G401.6 (cell line): Measurements from ENCODE around the gene DUOX2.
"Not testable (repeated sequence)": the region's sequence is repeated elsewhere in the genome, so short reads cannot be mapped to it uniquely, and the experiment has no call there.

Experiments
- FAIRE-seq: peaks from 2 replicates; lab custom pipeline; 2012; peaks lifted over from hg19 to GRCh38; lab: Jason Lieb, UNC

DUOX2 gene

GRCh38 chr15:45118996-45119395 is 5.0 kb upstream of the DUOX2 start:
- FAIRE-seq: no peak

- peak; percentile 97 for FAIRE-seq
Observed at GRCh38 chr15:45118131-45118588, 4.2 kb upstream of the DUOX2 start.

- FAIRE-seq: no peak
Observed at GRCh38 chr15:45117308-45118130, 3.5 kb upstream of the DUOX2 start.

GRCh38 chr15:45116482-45117307 is 2.7 kb upstream of the DUOX2 start:
- FAIRE-seq: no peak

GRCh38 chr15:45116006-45116481 is 2.1 kb upstream of the DUOX2 start:
- FAIRE-seq: no peak

- no peak for FAIRE-seq
Observed at GRCh38 chr15:45115312-45115820, 1.4 kb upstream of the DUOX2 start.

GRCh38 chr15:45114751-45115085 is 746 bp upstream of the DUOX2 start:
- FAIRE-seq: no peak

- FAIRE-seq: no peak
Observed at GRCh38 chr15:45113380-45113990, 487 bp downstream of the DUOX2 start.

- no peak for FAIRE-seq
Observed at GRCh38 chr15:45112591-45113379, 1.2 kb downstream of the DUOX2 start.

- no peak for FAIRE-seq
Observed at GRCh38 chr15:45112143-45112590, 1.8 kb downstream of the DUOX2 start.

GRCh38 chr15:45111390-45112142 is 2.4 kb downstream of the DUOX2 start:
- FAIRE-seq: no peak

GRCh38 chr15:45110256-45110820 is 3.6 kb downstream of the DUOX2 start:
- FAIRE-seq: no peak

GRCh38 chr15:45107941-45108630 is 5.9 kb downstream of the DUOX2 start:
- FAIRE-seq: no peak

GRCh38 chr15:45106002-45106790 is 7.8 kb downstream of the DUOX2 start:
- no peak for FAIRE-seq

- FAIRE-seq: no peak
Observed at GRCh38 chr15:45105586-45105985, 8.4 kb downstream of the DUOX2 start.

GRCh38 chr15:45104170-45104569 is 9.8 kb downstream of the DUOX2 start:
- FAIRE-seq: not testable (repeated sequence)

GRCh38 chr15:45102226-45102625 is 11.7 kb downstream of the DUOX2 start:
- no peak for FAIRE-seq

GRCh38 chr15:45101749-45102148 is 12.2 kb downstream of the DUOX2 start:
- no peak for FAIRE-seq
